ENCODE results near the gene SYCE3.

SYCE3 gene

DNA sequence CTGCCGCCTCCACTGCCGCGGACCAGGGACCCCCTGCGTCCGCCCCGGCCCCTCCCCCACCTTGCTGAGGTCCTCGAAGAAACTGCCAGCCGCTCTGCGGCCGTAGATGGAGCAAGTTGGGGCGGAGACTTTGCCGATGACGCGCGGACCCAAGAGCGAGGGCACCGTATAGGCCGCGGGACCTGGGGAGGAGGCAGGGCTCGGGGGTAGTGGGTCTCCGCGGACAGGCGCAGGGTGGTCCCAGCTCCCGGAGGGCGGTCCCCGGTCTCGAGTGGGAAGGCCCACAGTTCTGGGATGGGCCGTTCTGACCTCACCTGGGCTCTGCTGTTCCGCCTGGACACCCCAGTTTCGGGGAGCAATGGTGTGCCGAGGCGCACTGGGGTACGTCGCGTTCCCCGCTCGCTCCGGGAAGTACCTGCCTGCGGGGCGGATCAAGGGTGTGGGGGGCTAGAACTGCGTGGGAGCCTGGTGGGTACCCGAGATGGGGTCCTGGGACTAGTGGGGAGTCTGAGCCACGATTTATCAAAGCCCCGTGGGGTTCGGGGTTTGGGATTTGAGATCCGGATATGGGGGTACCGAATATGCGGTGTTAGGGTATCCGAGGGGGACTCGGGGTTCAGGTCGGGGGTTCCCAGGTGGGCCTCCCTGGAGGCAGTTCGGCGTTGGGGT is 31.7 kb downstream of the SYCE3 start:
- 16% methylated on average over 48 of the region's 53 CpGs for WGBS
- peak overlapping the region; percentile 96 for H3K4ac ChIP-seq (ENCODE audit: low read depth in 1 of 2, low read length in 2 of 2)
- H2BK5ac ChIP-seq (ENCODE audit: low read depth, low read length, poor library complexity, severe bottlenecking), result no peak overlapping the region

DNA sequence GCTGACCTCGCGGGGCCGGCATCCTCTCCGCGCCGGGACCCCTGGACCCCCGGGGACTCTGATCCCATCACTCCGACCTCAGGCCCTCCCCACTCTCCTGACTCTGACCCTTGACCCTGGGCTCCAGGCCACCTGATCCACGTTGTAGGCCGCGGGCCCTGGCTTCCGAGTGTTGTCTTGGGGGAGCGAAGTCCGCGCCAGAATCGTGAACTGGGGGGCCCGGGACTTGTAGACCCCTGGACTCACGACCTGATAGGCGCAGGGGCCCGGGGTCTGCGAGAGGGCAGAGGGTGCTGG is 32.2 kb downstream of the SYCE3 start:
- Histone ChIP-seq H3K4me3 (ENCODE audit: insufficient read depth in 1 of 2, low read depth in 1 of 2, low read length in 2 of 2) (peak overlapping the region; percentile 41 to 85), H2BK15ac (ENCODE audit: low read depth, poor library complexity, severe bottlenecking) (peak overlapping the region; percentile 98), H2BK120ac (ENCODE audit: low read depth, low read length) (peak overlapping the region; percentile 97), H3K79me1 (replicated peaks; ENCODE audit: low read length, poor library complexity, severe bottlenecking) (peaks cover 5% of the 10 kb centered on the region), H3K23ac (ENCODE audit: low read length in 2 of 2) (peak overlapping the region in 1 of 2 experiments; percentile 99), H3K14ac (ENCODE audit: low read length in 2 of 2) (peak overlapping the region in 1 of 2 experiments; percentile 77), H3K4me2 (ENCODE audit: low read length, poor library complexity, severe bottlenecking) (peak overlapping the region; percentile 18), H3K9ac (ENCODE audit: low read length) (peak overlapping the region; percentile 93), H3K27me3 (ENCODE audit: control insufficient read depth in 1 of 2, insufficient read depth in 1 of 2, low read length in 2 of 2) (peaks cover 0 to 27% of the 10 kb centered on the region in 2 experiments), H3K9me3 (ENCODE audit: control insufficient read depth, low read length) (no peaks in the 10 kb centered on the region), H4K91ac (ENCODE audit: low read length) (peak overlapping the region; percentile 98), H3K4me1 (ENCODE audit: control insufficient read depth, insufficient read depth, low read depth, low read length) (peaks cover 48% of the 10 kb centered on the region), H2AFZ (ENCODE audit: low read depth, low read length) (peak overlapping the region; percentile 64), H3K36me3 (ENCODE audit: control insufficient read depth in 1 of 2, insufficient read depth in 2 of 2, low read depth in 1 of 2, low read length in 2 of 2) (peaks cover 0 to 3% of the 10 kb centered on the region in 2 experiments), H2BK12ac (ENCODE audit: low read length in 2 of 2) (peak overlapping the region; percentile 21 to 77), H2BK5ac (ENCODE audit: low read depth, low read length, poor library complexity, severe bottlenecking) (no peak overlapping the region), H4K8ac (ENCODE audit: low read length) (peak overlapping the region; percentile 94), H2AK5ac (ENCODE audit: low read length, severe bottlenecking) (no peak overlapping the region), H3K27ac (ENCODE audit: low read length, poor library complexity, severe bottlenecking) (no peak overlapping the region), H3K18ac (ENCODE audit: low read depth in 1 of 2, low read length in 2 of 2) (peak overlapping the region; percentile 87 to 92), H3K4ac (ENCODE audit: low read depth in 1 of 2, low read length in 2 of 2) (peak overlapping the region; percentile 96)
- WGBS, result 2% methylated on average over 18 of the region's 21 CpGs
- DNase-seq, result no peak

More for the DNA sequence above, 31.7 kb downstream of the SYCE3 start:
- Histone ChIP-seq H3K14ac (ENCODE audit: low read length in 2 of 2) (peak overlapping the region in 1 of 2 experiments; percentile 30), H3K4me1 (ENCODE audit: control insufficient read depth, insufficient read depth, low read depth, low read length) (peaks cover 48% of the 10 kb centered on the region), H3K27me3 (ENCODE audit: control insufficient read depth in 1 of 2, insufficient read depth in 1 of 2, low read length in 2 of 2) (peaks cover 0 to 27% of the 10 kb centered on the region in 2 experiments), H3K4me2 (ENCODE audit: low read length, poor library complexity, severe bottlenecking) (peak overlapping the region; percentile 87), H2BK15ac (ENCODE audit: low read depth, poor library complexity, severe bottlenecking) (peak overlapping the region; percentile 98), H4K8ac (ENCODE audit: low read length) (peak overlapping the region; percentile 94), H2BK12ac (ENCODE audit: low read length in 2 of 2) (peak overlapping the region in 1 of 2 experiments; percentile 77), H3K18ac (ENCODE audit: low read depth in 1 of 2, low read length in 2 of 2) (peak overlapping the region; percentile 92 to 95), H3K36me3 (ENCODE audit: control insufficient read depth in 1 of 2, insufficient read depth in 2 of 2, low read depth in 1 of 2, low read length in 2 of 2) (peaks cover 0 to 3% of the 10 kb centered on the region in 2 experiments), H3K9ac (ENCODE audit: low read length) (peak overlapping the region; percentile 93), H3K23ac (ENCODE audit: low read length in 2 of 2) (no peak overlapping the region), H3K79me1 (replicated peaks; ENCODE audit: low read length, poor library complexity, severe bottlenecking) (peaks cover 5% of the 10 kb centered on the region), H3K9me3 (ENCODE audit: control insufficient read depth, low read length) (no peaks in the 10 kb centered on the region), H2AFZ (ENCODE audit: low read depth, low read length) (no peak overlapping the region), H2AK5ac (ENCODE audit: low read length, severe bottlenecking) (no peak overlapping the region), H3K27ac (ENCODE audit: low read length, poor library complexity, severe bottlenecking) (no peak overlapping the region), H3K4me3 (ENCODE audit: insufficient read depth in 1 of 2, low read depth in 1 of 2, low read length in 2 of 2) (peak overlapping the region in 1 of 2 experiments; percentile 85), H4K91ac (ENCODE audit: low read length) (peak overlapping the region; percentile 98), H2BK120ac (ENCODE audit: low read depth, low read length) (peak overlapping the region; percentile 97)
- peak; percentile 91 for DNase-seq

GRCh38 chr22:50529897-50530579 is 32.7 kb downstream of the SYCE3 start, which contains the start of gene TYMP:
TYMP (minus strand) TSS chr22:50530012; CDS start chr22:50529709, 303 bp downstream.
- peak within 1 kb of the TSS; percentile 98 for H4K91ac ChIP-seq (ENCODE audit: low read length)
- no peak within 1 kb of the TSS for H2AK5ac ChIP-seq (ENCODE audit: low read length, severe bottlenecking)
- H3K14ac ChIP-seq (ENCODE audit: low read length in 2 of 2), result peak within 1 kb of the TSS in 1 of 2 experiments; percentile 87
- peak within 1 kb of the TSS; percentile 87 to 92 for H3K18ac ChIP-seq (ENCODE audit: low read depth in 1 of 2, low read length in 2 of 2)
- H3K9me3 ChIP-seq (ENCODE audit: control insufficient read depth, low read length), result no peaks in the 10 kb centered on the region
- no peak within 1 kb of the TSS for H3K27ac ChIP-seq (ENCODE audit: low read length, poor library complexity, severe bottlenecking)
- peak within 1 kb of the TSS; percentile 97 for H2BK120ac ChIP-seq (ENCODE audit: low read depth, low read length)
- peak within 1 kb of the TSS; percentile 18 for H3K4me2 ChIP-seq (ENCODE audit: low read length, poor library complexity, severe bottlenecking)
- H3K4me3 ChIP-seq (ENCODE audit: insufficient read depth in 1 of 2, low read depth in 1 of 2, low read length in 2 of 2), result peak within 1 kb of the TSS; percentile 41 to 85
- H3K9ac ChIP-seq (ENCODE audit: low read length), result peak within 1 kb of the TSS; percentile 93
- H2BK15ac ChIP-seq (ENCODE audit: low read depth, poor library complexity, severe bottlenecking), result peak within 1 kb of the TSS; percentile 99
- peaks cover 0 to 27% of the 10 kb centered on the region in 2 experiments for H3K27me3 ChIP-seq (ENCODE audit: control insufficient read depth in 1 of 2, insufficient read depth in 1 of 2, low read length in 2 of 2)
- H2BK5ac ChIP-seq (ENCODE audit: low read depth, low read length, poor library complexity, severe bottlenecking), result no peak within 1 kb of the TSS
- WGBS, result 9% methylated on average over 41 of the region's 92 CpGs
- peaks cover 0 to 3% of the 10 kb centered on the region in 2 experiments for H3K36me3 ChIP-seq (ENCODE audit: control insufficient read depth in 1 of 2, insufficient read depth in 2 of 2, low read depth in 1 of 2, low read length in 2 of 2)
- DNase-seq, result peak; percentile 89
- peak within 1 kb of the TSS; percentile 21 to 94 for H2BK12ac ChIP-seq (ENCODE audit: low read length in 2 of 2)
- peaks cover 5% of the 10 kb centered on the region for H3K79me1 ChIP-seq (replicated peaks; ENCODE audit: low read length, poor library complexity, severe bottlenecking)
- H2AFZ ChIP-seq (ENCODE audit: low read depth, low read length), result peak within 1 kb of the TSS; percentile 64
- H3K4me1 ChIP-seq (ENCODE audit: control insufficient read depth, insufficient read depth, low read depth, low read length), result peaks cover 48% of the 10 kb centered on the region
- peak within 1 kb of the TSS; percentile 96 for H4K8ac ChIP-seq (ENCODE audit: low read length)
- H3K23ac ChIP-seq (ENCODE audit: low read length in 2 of 2), result peak within 1 kb of the TSS in 1 of 2 experiments; percentile 99
- peak within 1 kb of the TSS; percentile 96 for H3K4ac ChIP-seq (ENCODE audit: low read depth in 1 of 2, low read length in 2 of 2)

DNA sequence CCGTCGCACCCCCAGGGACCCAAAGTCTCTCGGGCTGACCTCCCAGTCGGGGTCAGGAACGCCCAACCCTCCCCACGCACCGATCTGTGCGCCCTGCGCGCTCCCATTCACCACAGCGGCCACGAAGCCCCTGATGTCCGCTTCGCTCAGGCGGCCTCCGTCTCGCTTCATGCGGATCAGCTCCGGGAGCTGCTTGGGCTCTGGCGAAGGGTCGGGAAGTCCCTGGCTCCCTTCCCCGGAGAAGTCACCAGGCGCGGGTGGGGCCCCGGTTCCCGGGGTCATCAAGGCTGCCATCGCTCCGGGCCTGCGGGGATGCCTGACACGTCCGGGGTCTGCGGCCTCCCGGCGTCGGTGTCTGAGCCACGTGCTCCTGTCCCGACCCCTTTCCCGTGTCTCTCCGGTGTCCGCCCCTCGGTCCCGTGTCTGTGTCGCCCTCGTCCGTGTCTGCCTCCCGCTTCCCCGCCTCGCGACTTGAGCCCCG is 33.3 kb downstream of the SYCE3 start:
- peak; percentile 39 for DNase-seq
- no peak overlapping the region for H3K4me2 ChIP-seq (ENCODE audit: low read length, poor library complexity, severe bottlenecking)
- peaks cover 0 to 27% of the 10 kb centered on the region in 2 experiments for H3K27me3 ChIP-seq (ENCODE audit: control insufficient read depth in 1 of 2, insufficient read depth in 1 of 2, low read length in 2 of 2)
- H3K9me3 ChIP-seq (ENCODE audit: control insufficient read depth, low read length), result no peaks in the 10 kb centered on the region
- H4K8ac ChIP-seq (ENCODE audit: low read length), result peak overlapping the region; percentile 96
- peak overlapping the region; percentile 45 for H2BK120ac ChIP-seq (ENCODE audit: low read depth, low read length)
- peak overlapping the region in 1 of 2 experiments; percentile 98 for H3K23ac ChIP-seq (ENCODE audit: low read length in 2 of 2)
- H2AFZ ChIP-seq (ENCODE audit: low read depth, low read length), result no peak overlapping the region
- H3K4me3 ChIP-seq (ENCODE audit: insufficient read depth in 1 of 2, low read depth in 1 of 2, low read length in 2 of 2), result peak overlapping the region; percentile 38 to 85
- H3K4me1 ChIP-seq (ENCODE audit: control insufficient read depth, insufficient read depth, low read depth, low read length), result peaks cover 49% of the 10 kb centered on the region
- no peak overlapping the region for H2BK5ac ChIP-seq (ENCODE audit: low read depth, low read length, poor library complexity, severe bottlenecking)
- 43% methylated on average over 40 of the region's 50 CpGs for WGBS
- H2AK5ac ChIP-seq (ENCODE audit: low read length, severe bottlenecking), result no peak overlapping the region
- H3K79me1 ChIP-seq (replicated peaks; ENCODE audit: low read length, poor library complexity, severe bottlenecking), result peaks cover 5% of the 10 kb centered on the region
- H3K14ac ChIP-seq (ENCODE audit: low read length in 2 of 2), result peak overlapping the region in 1 of 2 experiments; percentile 87
- no peak overlapping the region for H2BK15ac ChIP-seq (ENCODE audit: low read depth, poor library complexity, severe bottlenecking)
- peak overlapping the region; percentile 98 for H4K91ac ChIP-seq (ENCODE audit: low read length)
- H3K18ac ChIP-seq (ENCODE audit: low read depth in 1 of 2, low read length in 2 of 2), result peak overlapping the region; percentile 86 to 88
- no peak overlapping the region for H3K27ac ChIP-seq (ENCODE audit: low read length, poor library complexity, severe bottlenecking)
- peak overlapping the region; percentile 93 for H3K9ac ChIP-seq (ENCODE audit: low read length)
- peaks cover 0 to 3% of the 10 kb centered on the region in 2 experiments for H3K36me3 ChIP-seq (ENCODE audit: control insufficient read depth in 1 of 2, insufficient read depth in 2 of 2, low read depth in 1 of 2, low read length in 2 of 2)
- peak overlapping the region; percentile 89 to 93 for H3K4ac ChIP-seq (ENCODE audit: low read depth in 1 of 2, low read length in 2 of 2)
- H2BK12ac ChIP-seq (ENCODE audit: low read length in 2 of 2), result peak overlapping the region in 1 of 2 experiments; percentile 94
